ENCODE results near the gene KLHL21.
A peak's percentile ranks its signal among the peaks of the same experiment; 100 is the strongest.
"Not testable (repeated sequence)": the region's sequence is repeated elsewhere in the genome, so short reads cannot be mapped to it uniquely, and the experiment has no call there.

KLHL21 gene

GRCh38 chr1:6601923-6602668 is 573 bp downstream of the KLHL21 start:
- no peak for DNase-seq (ENCODE audit: extremely low spot score)
- ChIA-PET POLR2A (interaction anchor here (0.9 to 6.1 kb wide), 10 partner anchors 10 to 184 kb away, joined by 3 to 55 read pairs (median 6); partner anchors contain the start of genes NOL9, PHF13, TAS1R1 and ZBTB48), CTCF (interaction anchor here (1.3 kb wide), 1 partner anchor 48 kb away, joined by 3 read pairs; the partner anchor contains the start of gene NOL9)
- TF ChIP-seq HDGF (IDR thresholded peaks at IDR 0.05; ENCODE audit: borderline replicate concordance) (no peak), PKNOX1 (IDR thresholded peaks at IDR 0.05) (no peak), ZNF384 (IDR thresholded peaks at IDR 0.05) (no peak), L3MBTL2 (conservative IDR thresholded peaks at IDR 0.05) (peak; percentile 77)

- CTCF ChIA-PET = interaction anchor here (1.3 kb wide), 1 partner anchor 47 kb away, joined by 3 read pairs; the partner anchor contains the start of gene NOL9
- DNase-seq (ENCODE audit: extremely low spot score) = no peak
- TF ChIP-seq FOXA1 (IDR thresholded peaks at IDR 0.05) (no peak), TARDBP (IDR thresholded peaks at IDR 0.05) (no peak), HDGF (IDR thresholded peaks at IDR 0.05; ENCODE audit: borderline replicate concordance) (no peak), PKNOX1 (IDR thresholded peaks at IDR 0.05) (no peak), L3MBTL2 (conservative IDR thresholded peaks at IDR 0.05) (no peak), FOXK2 (IDR thresholded peaks at IDR 0.05) (no peak), SUZ12 (IDR thresholded peaks at IDR 0.05) (no peak), NFRKB (IDR thresholded peaks at IDR 0.05) (no peak), ARNT (IDR thresholded peaks at IDR 0.05) (no peak), CTBP1 (IDR thresholded peaks at IDR 0.05; ENCODE audit: borderline replicate concordance) (no peak), FOXM1 (IDR thresholded peaks at IDR 0.05; ENCODE audit: borderline replicate concordance) (no peak), BHLHE40 (IDR thresholded peaks at IDR 0.05; ENCODE audit: borderline replicate concordance) (no peak), LEF1 (IDR thresholded peaks at IDR 0.05; ENCODE audit: borderline replicate concordance) (no peak), ELF4 (IDR thresholded peaks at IDR 0.05) (no peak), ZNF384 (IDR thresholded peaks at IDR 0.05) (no peak), SP1 (IDR thresholded peaks at IDR 0.05) (no peak)
- POLR2A ChIA-PET = interaction anchor here (0.8 to 6.1 kb wide), 11 partner anchors 11 to 183 kb away, joined by 3 to 55 read pairs (median 4); partner anchors contain the start of genes NOL9, PHF13, TAS1R1 and ZBTB48
Measured at GRCh38 chr1:6601049-6601922, 1.4 kb downstream of the KLHL21 start.

GRCh38 chr1:6600410-6601048 is 2.1 kb downstream of the KLHL21 start:
- ChIA-PET CTCF (interaction anchor here (0.6 kb wide), 2 partner anchors 46 to 177 kb away, joined by 3 read pairs; no protein-coding TSS in a partner anchor), POLR2A (interaction anchor here (0.8 to 6.1 kb wide), 5 partner anchors 11 to 47 kb away, joined by 3 to 55 read pairs (median 4); partner anchors contain the start of genes NOL9, TAS1R1 and ZBTB48)

GRCh38 chr1:6599991-6600390 is 2.7 kb downstream of the KLHL21 start:
- CTCF ChIA-PET = interaction anchor here (0.6 kb wide), 2 partner anchors 47 to 177 kb away, joined by 3 read pairs; no protein-coding TSS in a partner anchor
- DNase-seq (ENCODE audit: extremely low spot score) = not testable (repeated sequence)
- POLR2A ChIA-PET = interaction anchor here (0.8 to 6.1 kb wide), 6 partner anchors 10 to 46 kb away, joined by 3 to 55 read pairs (median 4); partner anchors contain the start of genes NOL9, TAS1R1 and ZBTB48

More at GRCh38 chr1:6600410-6601048, 2.1 kb downstream of the KLHL21 start:
- no peak for DNase-seq (ENCODE audit: extremely low spot score)
- no peak for TF ChIP-seq NFRKB (IDR thresholded peaks at IDR 0.05)
- TF ChIP-seq SP1 (IDR thresholded peaks at IDR 0.05) = no peak
- TF ChIP-seq ARNT (IDR thresholded peaks at IDR 0.05) = no peak
- no peak for TF ChIP-seq BHLHE40 (IDR thresholded peaks at IDR 0.05; ENCODE audit: borderline replicate concordance)
- no peak for TF ChIP-seq LEF1 (IDR thresholded peaks at IDR 0.05; ENCODE audit: borderline replicate concordance)
- TF ChIP-seq L3MBTL2 (conservative IDR thresholded peaks at IDR 0.05) = no peak
- no peak for TF ChIP-seq FOXK2 (IDR thresholded peaks at IDR 0.05)
- TF ChIP-seq SUZ12 (IDR thresholded peaks at IDR 0.05) = no peak
- TF ChIP-seq FOXM1 (IDR thresholded peaks at IDR 0.05; ENCODE audit: borderline replicate concordance) = no peak
- no peak for TF ChIP-seq PKNOX1 (IDR thresholded peaks at IDR 0.05)
- TF ChIP-seq ZNF384 (IDR thresholded peaks at IDR 0.05) = no peak
- no peak for TF ChIP-seq HDGF (IDR thresholded peaks at IDR 0.05; ENCODE audit: borderline replicate concordance)
- TF ChIP-seq FOXA1 (IDR thresholded peaks at IDR 0.05) = no peak
- no peak for TF ChIP-seq TARDBP (IDR thresholded peaks at IDR 0.05)
- no peak for TF ChIP-seq ELF4 (IDR thresholded peaks at IDR 0.05)
- TF ChIP-seq CTBP1 (IDR thresholded peaks at IDR 0.05; ENCODE audit: borderline replicate concordance) = no peak

All from HEK293T (cell line).